Naive thymus-derived CD8-positive, alpha-beta T cell (primary cell): ENCODE data around the gene TCERG1L. TPM values are rescaled to one million over a fixed set of nuclear protein-coding genes. Genes with fewer than 3 reads are reported as not detected.

Experiments used
- ATAC-seq, 2 donors: fragments of 150-1000 bp; cut with Tn5 transposase in 1 of 2; sonication (Bioruptor Pico), chemical (Tn5 transposase) in 1 of 2; 1 replicate in 1 of 2; 2 replicates in 1 of 2; pipeline ENCODE4 v1.10.0; 2021; ENCODE audit warnings: mild to moderate bottlenecking in 2 of 2, moderate library complexity in 2 of 2
- POLR2A ChIA-PET: fragments of 350-600 bp; sonication (Branson Sonifier 250); formaldehyde crosslinking; loops from one replicate; lab custom pipeline; 2021; ENCODE audit warnings: antibody characterized with exemption; lab: Charles Lee
- DNase-seq, 10 donors: peaks; one replicate each; pipeline versions ENCODE4 v3.0.0 to v3.0.0-alpha.2; 2020 to 2022
- H3K27ac Mint-ChIP-seq, 10 donors: one replicate each; pipeline ENCODE4 v1.8.0; 2020 to 2022; ENCODE audit warnings: mild to moderate bottlenecking in 10 of 10, mixed read lengths in 10 of 10, moderate library complexity in 4 of 10, inconsistent platforms in 1 of 10
- H3K27me3 Mint-ChIP-seq, 5 donors: one replicate each; pipeline ENCODE4 v1.8.0; 2021 to 2022; ENCODE audit warnings: mixed read lengths in 5 of 5
- H3K36me3 Mint-ChIP-seq, 3 donors: one replicate each; pipeline ENCODE4 v1.8.0; 2020 to 2022; ENCODE audit warnings: mixed read lengths in 3 of 3, mild to moderate bottlenecking in 2 of 3, inconsistent platforms in 1 of 3
- H3K4me1 Mint-ChIP-seq, 4 donors: one replicate each; pipeline ENCODE4 v1.8.0; 2021 to 2022; ENCODE audit warnings: mixed read lengths in 4 of 4
- H3K4me3 Mint-ChIP-seq, 10 donors: one replicate each; pipeline ENCODE4 v1.8.0; 2020 to 2022; ENCODE audit warnings: mild to moderate bottlenecking in 10 of 10, mixed read lengths in 10 of 10, moderate library complexity in 6 of 10, inconsistent platforms in 1 of 10
- H3K9me3 Mint-ChIP-seq, 9 donors: one replicate each; pipeline ENCODE4 v1.8.0; 2020 to 2022; ENCODE audit warnings: mixed read lengths in 9 of 9, mild to moderate bottlenecking in 3 of 9, inconsistent platforms in 1 of 9, moderate library complexity in 1 of 9
- polyA plus RNA-seq, 3 donors: library from polyadenylated mRNA; unstranded; fragments of 300-500 nt; fragmentation: Illumina TruSeq; gene quantifications; one replicate each; pipeline ENCODE4 v1.2.3, GENCODE V29; 2021
- total RNA-seq, 8 experiments: library from RNA in 2 of 8; stranded (reverse) in 2 of 8; gene quantifications; one replicate each; pipeline ENCODE4 v1.2.3 and lab custom pipeline; 2021 to 2026

The TCERG1L gene
- total and polyA plus RNA-seq, 5 experiments from 2014 or later: 0.14 to 0.27 TPM; not detected in 3

DNA sequence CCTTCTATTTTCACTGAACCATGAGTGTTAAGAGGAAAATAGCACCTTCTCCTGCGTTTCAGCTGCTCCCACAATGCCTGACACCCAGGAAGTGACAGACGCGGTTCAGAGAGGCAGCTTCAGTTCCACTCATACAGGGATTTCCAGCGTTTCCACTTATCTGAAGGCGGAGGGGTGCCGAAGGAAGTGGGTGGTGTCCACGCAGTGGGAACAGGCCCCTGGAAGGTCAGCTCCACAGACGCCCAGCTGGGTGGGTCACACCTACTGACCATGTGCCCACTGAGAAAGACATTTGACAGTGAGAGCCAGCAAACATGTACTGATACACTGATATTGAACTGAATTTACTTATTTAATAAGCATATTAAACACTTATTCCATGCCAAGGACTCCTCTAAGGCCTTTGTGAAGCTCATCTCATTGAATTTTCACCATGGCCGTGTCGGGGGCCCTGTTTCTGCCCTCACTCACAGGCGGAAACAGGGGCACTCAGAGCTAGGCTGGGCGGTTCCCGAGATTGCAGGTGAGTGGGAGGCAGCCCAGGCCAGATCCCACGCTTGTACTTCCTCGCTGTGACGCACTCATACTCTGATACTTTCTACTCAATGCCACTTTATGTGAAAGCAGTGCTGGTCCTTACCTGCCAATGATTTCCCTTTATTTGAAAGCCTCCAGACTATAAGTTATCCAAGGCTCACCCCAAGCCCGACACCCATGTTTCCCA lies 96.8 kb downstream of the TCERG1L start:
- Mint-ChIP-seq H3K36me3 (no peaks in the 10 kb centered on the region), H3K27ac (no peak overlapping the region), H3K4me1 (no peaks in the 10 kb centered on the region), H3K4me3 (no peak overlapping the region), H3K27me3 (peaks cover 0 to 12% (median 0%) of the 10 kb centered on the region in 5 donors), H3K9me3 (no peaks in the 10 kb centered on the region)
- POLR2A ChIA-PET: no interaction called here
- DNase-seq (peak in 1 of 10 donors; percentile 19), ATAC-seq (no peak)

DNA sequence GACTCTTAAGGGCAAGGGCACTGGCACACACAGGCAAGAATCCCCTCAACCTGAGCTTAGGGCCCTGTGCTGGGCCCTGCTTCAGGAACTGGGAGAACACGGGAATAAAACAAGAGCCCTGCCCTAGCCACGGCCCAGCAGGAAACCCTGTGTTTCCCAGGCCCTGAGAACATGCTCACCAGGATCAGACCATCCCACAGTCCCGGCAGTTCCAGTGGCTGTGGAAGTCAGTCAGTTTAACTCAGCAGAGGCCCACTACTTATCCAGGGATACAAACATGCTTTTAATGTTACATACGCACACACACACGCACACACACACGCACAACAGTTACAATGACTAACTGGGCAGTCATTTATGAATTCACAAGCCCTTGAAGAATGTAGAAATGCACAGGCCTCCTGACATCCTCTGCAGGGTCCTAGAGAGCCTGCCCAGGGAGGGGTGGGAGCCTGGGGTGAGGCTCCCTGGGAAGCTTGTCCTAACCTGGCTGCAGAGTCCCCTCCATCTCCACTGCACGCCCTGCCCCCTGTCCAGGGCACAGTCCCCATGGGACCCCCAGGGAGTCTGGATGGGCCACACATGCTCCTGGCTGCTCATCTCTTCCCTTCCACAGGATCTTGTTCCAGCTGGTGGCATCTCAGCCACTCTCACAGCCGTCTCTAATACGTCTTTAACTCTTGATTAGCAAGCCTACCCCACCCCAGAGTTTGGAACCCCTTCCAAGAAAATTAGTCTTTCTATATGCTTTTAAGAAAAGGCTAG lies 97.6 kb downstream of the TCERG1L start:
- Mint-ChIP-seq H3K27ac (no peak overlapping the region), H3K4me3 (no peak overlapping the region), H3K36me3 (no peaks in the 10 kb centered on the region), H3K9me3 (no peaks in the 10 kb centered on the region), H3K4me1 (no peaks in the 10 kb centered on the region), H3K27me3 (peaks cover 0 to 7% (median 0%) of the 10 kb centered on the region in 5 donors)
- ATAC-seq: no peak
- POLR2A ChIA-PET: no interaction called here
- DNase-seq: peak in 1 of 10 donors; percentile 15

DNA sequence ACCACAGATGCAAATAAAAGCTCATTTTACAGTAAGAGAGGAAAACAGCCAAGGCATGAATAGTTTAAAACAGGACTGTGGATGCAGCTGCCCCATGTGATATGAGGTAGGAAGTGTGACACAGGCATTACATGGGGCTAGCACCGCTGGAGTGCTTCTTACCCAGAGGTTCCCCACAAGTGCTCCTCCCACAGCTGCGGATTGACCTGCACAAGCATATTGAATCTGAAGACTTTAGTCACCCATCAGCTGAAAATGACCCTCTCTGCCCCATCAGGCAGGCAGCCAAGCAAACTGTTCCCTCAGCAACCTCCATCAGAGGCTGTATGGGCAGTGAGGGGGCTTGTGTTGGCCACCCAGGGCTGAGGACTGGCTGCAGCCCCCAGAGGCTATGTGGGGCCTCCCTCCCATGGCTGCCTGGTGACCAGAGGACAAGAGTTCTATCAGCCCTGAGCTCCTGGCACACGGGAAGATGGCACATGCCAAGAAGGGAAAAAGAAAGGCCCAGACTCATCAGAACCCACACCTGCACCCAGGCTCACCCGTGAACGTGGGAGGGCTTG lies 98.7 kb downstream of the TCERG1L start:
- DNase-seq (peak in 1 of 10 donors; percentile 26), ATAC-seq (no peak)
- Mint-ChIP-seq H3K9me3 (no peaks in the 10 kb centered on the region), H3K27ac (no peak overlapping the region), H3K27me3 (peaks cover 0 to 5% (median 0%) of the 10 kb centered on the region in 5 donors), H3K4me3 (no peak overlapping the region), H3K4me1 (no peaks in the 10 kb centered on the region), H3K36me3 (no peaks in the 10 kb centered on the region)
- POLR2A ChIA-PET: no interaction called here

DNA sequence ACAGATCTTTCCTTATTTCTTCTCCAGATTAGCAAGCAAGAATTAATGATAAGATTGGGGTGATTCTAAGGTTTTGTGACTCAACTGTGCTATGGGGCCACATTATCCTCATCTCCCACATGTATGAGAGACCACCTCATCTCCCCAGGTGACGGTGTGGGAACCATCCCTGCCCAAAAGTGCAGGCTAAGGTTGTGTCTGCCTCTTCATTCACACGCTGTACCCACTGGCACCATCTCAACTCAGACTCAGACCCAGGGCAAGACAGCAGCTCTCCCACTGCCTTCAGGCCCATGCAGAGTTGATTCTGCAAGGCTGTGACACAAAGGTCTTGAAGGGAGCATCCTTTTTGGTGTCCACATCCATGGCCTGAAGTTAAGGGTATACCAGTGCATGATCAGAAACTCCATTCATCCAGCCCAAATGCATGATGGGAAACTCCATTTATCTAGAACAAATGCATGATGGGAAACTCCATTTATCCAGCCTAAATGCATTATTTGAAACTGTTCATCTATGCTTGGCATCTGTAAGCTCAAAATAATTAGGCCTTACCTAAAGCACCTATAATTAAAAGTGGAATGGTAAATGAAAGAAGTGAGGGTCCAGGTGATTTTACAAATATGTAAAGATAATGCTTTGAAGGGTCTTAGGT lies 99.4 kb downstream of the TCERG1L start:
- peaks cover 0 to 7% (median 0%) of the 10 kb centered on the region in 5 donors for H3K27me3 Mint-ChIP-seq
- no peaks in the 10 kb centered on the region for H3K36me3 Mint-ChIP-seq
- no peak for DNase-seq
- no peak for ATAC-seq
- H3K27ac Mint-ChIP-seq: no peak overlapping the region
- H3K9me3 Mint-ChIP-seq: no peaks in the 10 kb centered on the region
- no peak overlapping the region for H3K4me3 Mint-ChIP-seq
- POLR2A ChIA-PET: no interaction called here
- H3K4me1 Mint-ChIP-seq: no peaks in the 10 kb centered on the region

DNA sequence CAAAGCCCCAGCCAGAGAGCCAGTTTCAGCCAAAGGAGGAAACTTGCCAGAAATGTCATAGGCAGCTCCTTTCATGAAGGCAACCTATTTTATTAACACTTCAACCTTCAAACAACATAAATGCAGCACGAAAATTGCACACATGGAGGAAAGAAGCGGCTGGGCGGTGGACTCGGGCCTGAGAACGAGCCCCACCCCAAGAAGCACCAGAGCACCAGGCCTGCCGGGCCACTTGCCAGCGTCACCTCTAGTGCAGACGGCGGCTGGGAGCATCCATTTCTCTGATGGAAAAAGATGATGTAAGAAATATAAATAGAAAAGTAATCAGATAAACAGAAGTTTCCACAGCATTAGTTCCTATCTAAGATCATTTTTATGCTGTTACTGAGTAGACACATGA lies 100.0 kb downstream of the TCERG1L start:
- no peak overlapping the region for H3K27ac Mint-ChIP-seq
- H3K36me3 Mint-ChIP-seq: no peaks in the 10 kb centered on the region
- POLR2A ChIA-PET: no interaction called here
- ATAC-seq: no peak
- H3K9me3 Mint-ChIP-seq: no peaks in the 10 kb centered on the region
- peaks cover 0 to 7% (median 0%) of the 10 kb centered on the region in 5 donors for H3K27me3 Mint-ChIP-seq
- no peak for DNase-seq
- no peak overlapping the region for H3K4me3 Mint-ChIP-seq
- no peaks in the 10 kb centered on the region for H3K4me1 Mint-ChIP-seq

DNA sequence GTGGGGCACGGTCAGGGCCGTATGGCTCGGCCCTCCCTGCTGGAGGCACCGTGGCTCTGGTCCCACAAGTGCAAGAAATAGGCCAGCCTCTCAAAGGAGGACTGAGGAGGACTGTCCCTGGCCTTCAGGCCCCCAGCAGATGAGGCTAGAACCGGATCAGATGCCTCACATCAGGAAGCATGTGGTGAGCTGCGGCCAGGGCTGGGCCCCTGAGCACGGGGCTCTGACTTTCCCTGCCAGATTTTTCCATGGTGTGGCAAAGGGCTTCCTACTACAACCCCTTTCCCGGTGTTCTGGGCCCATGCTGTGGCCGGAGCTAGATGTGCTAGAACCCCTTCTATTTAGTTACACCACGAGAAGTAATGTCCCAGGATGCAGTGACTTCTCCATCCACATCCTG lies 100.4 kb downstream of the TCERG1L start:
- DNase-seq: no peak
- Mint-ChIP-seq H3K36me3 (no peaks in the 10 kb centered on the region), H3K27ac (no peak overlapping the region), H3K27me3 (peaks cover 0 to 7% (median 0%) of the 10 kb centered on the region in 5 donors), H3K4me1 (no peaks in the 10 kb centered on the region), H3K9me3 (no peaks in the 10 kb centered on the region), H3K4me3 (no peak overlapping the region)
- POLR2A ChIA-PET: no interaction called here
- ATAC-seq: no peak

DNA sequence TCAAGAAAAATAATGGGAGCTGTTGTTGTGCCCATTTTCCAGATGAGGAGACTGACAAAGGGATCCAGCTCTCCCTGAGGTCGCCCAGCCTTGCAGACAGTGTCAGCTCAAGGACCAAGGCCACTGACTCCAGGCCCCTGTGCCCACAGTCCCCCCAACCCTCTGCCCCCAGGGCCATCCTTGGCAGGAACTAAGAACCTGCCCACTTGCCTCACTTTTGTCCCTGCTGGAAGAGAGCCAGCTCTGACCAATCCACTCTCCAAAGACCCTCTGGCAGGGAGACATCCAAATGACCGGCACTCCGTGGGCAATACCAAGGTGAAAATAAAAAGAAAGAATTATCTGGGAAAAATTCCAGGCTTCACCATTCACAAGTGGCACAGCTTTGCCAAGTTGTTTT lies 101.3 kb downstream of the TCERG1L start:
- POLR2A ChIA-PET: no interaction called here
- Mint-ChIP-seq H3K36me3 (no peaks in the 10 kb centered on the region), H3K27me3 (peaks cover 0 to 12% (median 0%) of the 10 kb centered on the region in 5 donors), H3K4me1 (no peaks in the 10 kb centered on the region), H3K9me3 (no peaks in the 10 kb centered on the region), H3K27ac (no peak overlapping the region), H3K4me3 (no peak overlapping the region)
- no peak for ATAC-seq
- no peak for DNase-seq

DNA sequence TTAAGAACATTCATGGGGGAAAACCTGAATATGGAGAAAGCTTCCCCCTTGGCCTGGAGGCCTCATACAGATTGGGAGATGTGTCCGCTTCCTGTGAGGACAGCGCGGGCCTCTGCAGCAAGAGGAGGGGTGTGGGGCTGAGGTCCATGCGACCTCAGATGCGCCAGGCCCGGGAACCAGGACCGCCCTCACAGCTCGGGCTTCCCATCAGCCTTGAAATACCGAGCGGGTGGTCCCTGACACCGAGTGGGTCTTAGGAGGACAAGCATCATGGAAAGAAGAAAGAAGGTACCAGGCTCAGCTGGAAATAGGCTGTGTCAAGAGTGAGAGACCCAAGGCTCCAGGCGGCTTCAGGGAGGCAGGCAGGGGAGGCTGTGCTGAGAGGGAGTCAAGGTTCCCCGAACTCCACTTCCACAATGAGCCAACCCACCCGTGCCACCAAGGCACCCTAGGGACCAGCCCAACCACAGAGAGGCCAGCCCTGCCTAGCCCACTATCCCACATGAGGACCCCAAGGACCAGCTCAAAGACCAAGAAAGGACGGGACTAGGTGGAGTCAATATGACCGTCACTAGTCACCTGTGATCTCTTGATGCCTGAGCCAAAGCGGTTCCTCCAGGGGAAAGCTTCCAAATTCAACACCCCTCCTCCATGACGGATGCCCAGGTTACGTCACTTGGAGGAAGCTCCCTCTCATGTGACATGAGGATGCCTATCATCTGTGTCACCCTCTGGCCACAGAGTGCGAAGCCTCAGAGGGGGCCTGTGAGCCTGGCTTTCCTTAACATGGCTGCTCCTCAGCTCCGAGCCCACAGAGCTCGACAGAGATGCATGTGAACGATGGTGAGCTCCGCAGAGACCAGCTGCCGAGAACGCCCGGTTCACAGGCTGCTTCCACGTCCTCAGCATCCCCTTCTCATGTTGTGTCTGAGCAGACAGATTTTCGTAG lies 103.7 kb downstream of the TCERG1L start:
- no peak overlapping the region for H3K4me3 Mint-ChIP-seq
- H3K36me3 Mint-ChIP-seq: no peaks in the 10 kb centered on the region
- no peaks in the 10 kb centered on the region for H3K4me1 Mint-ChIP-seq
- ATAC-seq (no peak), DNase-seq (no peak)
- no peak overlapping the region for H3K27ac Mint-ChIP-seq
- H3K9me3 Mint-ChIP-seq: no peaks in the 10 kb centered on the region
- POLR2A ChIA-PET: no interaction called here
- peaks cover 0 to 10% (median 0%) of the 10 kb centered on the region in 5 donors for H3K27me3 Mint-ChIP-seq

DNA sequence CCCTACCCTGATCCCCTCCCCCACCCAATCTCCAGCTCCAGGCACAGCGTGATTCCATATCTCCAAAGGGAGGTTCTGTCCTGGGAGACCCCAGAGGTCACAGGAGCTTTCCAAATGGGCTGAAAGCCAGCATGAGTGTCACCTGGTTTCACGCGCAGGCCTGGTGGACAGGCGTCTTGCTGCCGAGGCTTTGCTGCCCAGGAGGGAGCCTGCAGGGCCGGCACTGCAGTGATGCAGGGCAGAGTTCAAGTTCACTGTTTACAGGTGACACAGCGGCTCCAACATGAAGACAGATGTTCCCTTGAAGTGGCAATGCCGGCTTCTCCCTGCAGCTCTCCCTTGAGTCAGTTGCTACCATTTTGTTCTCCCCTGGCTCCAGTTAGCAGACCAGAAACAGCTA lies 104.3 kb downstream of the TCERG1L start:
- ATAC-seq: no peak
- H3K27me3 Mint-ChIP-seq: peaks cover 0 to 10% (median 0%) of the 10 kb centered on the region in 5 donors
- H3K4me1 Mint-ChIP-seq: no peaks in the 10 kb centered on the region
- H3K36me3 Mint-ChIP-seq: no peaks in the 10 kb centered on the region
- no peak overlapping the region for H3K4me3 Mint-ChIP-seq
- POLR2A ChIA-PET: no interaction called here
- H3K27ac Mint-ChIP-seq: no peak overlapping the region
- H3K9me3 Mint-ChIP-seq: no peaks in the 10 kb centered on the region
- peak in 1 of 10 donors; percentile 57 for DNase-seq

DNA sequence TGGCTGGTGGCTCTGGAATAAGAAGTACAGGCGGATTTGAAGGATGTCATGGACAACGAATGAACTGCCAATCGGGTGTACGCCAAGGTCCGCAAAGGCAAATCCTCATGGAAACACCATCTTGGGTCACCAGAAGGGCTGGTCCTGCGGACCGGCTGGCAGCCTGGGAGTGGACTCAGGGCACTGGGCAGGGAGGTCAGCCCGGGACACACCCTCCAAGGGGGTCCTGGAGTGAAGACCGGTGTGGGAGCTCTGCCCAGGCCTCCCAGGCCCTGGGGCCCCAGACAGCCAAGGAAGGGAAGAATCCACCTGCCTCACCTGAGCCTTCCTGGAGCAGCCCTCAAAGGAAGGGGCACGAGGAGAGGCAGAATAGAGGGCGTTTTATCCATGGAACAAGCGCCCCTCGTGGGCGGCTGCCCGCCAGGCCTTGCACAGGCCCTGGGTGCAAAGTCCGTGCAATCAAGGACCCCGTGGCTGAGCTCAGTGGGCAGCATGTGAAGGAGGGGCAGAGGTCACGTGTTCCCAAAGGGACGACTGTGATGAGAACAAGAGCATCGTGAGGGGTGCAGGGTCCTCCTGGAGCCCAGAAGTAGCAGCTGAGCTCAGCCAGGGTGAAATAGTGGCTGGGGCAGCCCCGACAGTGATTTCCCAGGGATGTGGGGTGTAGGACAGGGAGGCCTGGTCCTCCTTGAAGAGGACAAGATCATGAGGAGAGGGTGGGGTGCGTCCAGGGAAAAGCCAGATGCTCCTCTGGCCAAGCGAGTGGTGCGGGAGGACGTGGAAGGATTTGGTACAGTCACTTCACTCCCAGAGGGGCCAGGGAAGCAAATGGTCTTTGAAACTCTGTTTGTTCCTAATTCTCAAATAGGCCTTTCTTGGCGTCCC lies 105.2 kb downstream of the TCERG1L start:
- Mint-ChIP-seq H3K27me3 (peaks cover 0 to 10% (median 0%) of the 10 kb centered on the region in 5 donors), H3K4me3 (no peak overlapping the region), H3K27ac (no peak overlapping the region), H3K4me1 (no peaks in the 10 kb centered on the region), H3K9me3 (peaks cover 0 to under 1% (median 0%) of the 10 kb centered on the region in 9 donors), H3K36me3 (no peaks in the 10 kb centered on the region)
- ATAC-seq: no peak
- POLR2A ChIA-PET: no interaction called here
- DNase-seq: peak in 1 of 10 donors; percentile 45

DNA sequence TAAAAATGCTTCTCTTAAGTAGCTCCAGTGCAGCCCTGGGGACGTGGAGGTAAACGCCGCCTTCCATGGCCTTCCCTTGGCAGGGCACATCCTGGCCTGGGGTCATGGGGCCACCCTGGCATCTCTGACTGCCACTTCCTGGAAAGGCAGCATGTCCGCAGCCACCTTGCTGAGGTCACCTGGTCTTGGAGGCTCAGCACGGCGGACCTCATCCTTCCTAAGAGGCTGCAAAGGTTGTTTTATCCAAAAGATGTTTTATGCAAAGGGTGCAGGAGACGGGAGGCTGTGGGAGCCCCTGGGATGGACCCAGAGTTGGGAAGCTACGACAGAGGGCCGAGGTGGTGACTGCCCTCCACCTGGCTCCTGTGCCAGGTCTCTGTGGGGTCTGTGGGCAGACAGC lies 106.0 kb downstream of the TCERG1L start:
- peak in 1 of 10 donors; percentile 15 for DNase-seq
- no peaks in the 10 kb centered on the region for H3K36me3 Mint-ChIP-seq
- H3K9me3 Mint-ChIP-seq: peaks cover 0 to 6% (median 0%) of the 10 kb centered on the region in 9 donors
- H3K27me3 Mint-ChIP-seq: peaks cover 0 to 17% (median 5%) of the 10 kb centered on the region in 5 donors
- no peak for ATAC-seq
- POLR2A ChIA-PET: no interaction called here
- H3K4me1 Mint-ChIP-seq: no peaks in the 10 kb centered on the region
- no peak overlapping the region for H3K27ac Mint-ChIP-seq
- H3K4me3 Mint-ChIP-seq: no peak overlapping the region
